Activated CD8-positive, alpha-beta T cell treated with anti-CD3 and anti-CD28 coated beads for 36 hours (primary cell): ENCODE data around the gene FARP2. TPM values are rescaled to one million over a fixed set of nuclear protein-coding genes. Genes with fewer than 3 reads are reported as not detected.
A peak's percentile ranks its signal among the peaks of the same experiment; 100 is the strongest.

ENCODE experiments used
- ATAC-seq: fragments of 200-7000 bp; cut with Tn5 transposase; one replicate; pipeline ENCODE4 v1.10.0; 2021; ENCODE audit warnings: mild to moderate bottlenecking, moderate library complexity
- CTCF ChIA-PET: fragments of 350-600 bp; sonication (Branson Sonifier 250); formaldehyde crosslinking; loops from one replicate; lab custom pipeline; 2021; ENCODE audit warnings: antibody characterized with exemption; lab: Charles Lee
- POLR2A ChIA-PET: fragments of 350-600 bp; sonication (Branson Sonifier 250); formaldehyde crosslinking; loops from one replicate; lab custom pipeline; 2021; ENCODE audit warnings: antibody characterized with exemption; lab: Charles Lee
- DNase-seq: peaks from one replicate; pipeline ENCODE4 v3.0.0-alpha.2; 2020
- H3K27ac Mint-ChIP-seq: one replicate; pipeline ENCODE4 v1.8.0; 2021; ENCODE audit warnings: mild to moderate bottlenecking, mixed read lengths
- H3K27me3 Mint-ChIP-seq: one replicate; pipeline ENCODE4 v1.8.0; 2021; ENCODE audit warnings: mixed read lengths
- H3K36me3 Mint-ChIP-seq: one replicate; pipeline ENCODE4 v1.8.0; 2021; ENCODE audit warnings: low read depth, mixed read lengths
- H3K4me1 Mint-ChIP-seq: one replicate; pipeline ENCODE4 v1.8.0; 2021; ENCODE audit warnings: low read depth, mixed read lengths
- H3K4me3 Mint-ChIP-seq: one replicate; pipeline ENCODE4 v1.8.0; 2021; ENCODE audit warnings: mild to moderate bottlenecking, moderate library complexity, mixed read lengths
- H3K9me3 Mint-ChIP-seq: one replicate; pipeline ENCODE4 v1.8.0; 2021; ENCODE audit warnings: mixed read lengths
- CTCF ChIP-seq: fragments of 200-600 bp; IDR thresholded peaks from one replicate; pipeline ENCODE4 v1.8.0; 2022; ENCODE audit warnings: antibody characterized with exemption, mild to moderate bottlenecking
- intact Hi-C: fragments of 100-400 bp; cut with micrococcal nuclease; formaldehyde crosslinking; loops from one replicate; pipeline ENCODE4 v1.10.0; 2022
- total RNA-seq, 2 experiments: library from RNA; stranded (reverse); gene quantifications; one replicate each; pipeline ENCODE4 v1.2.3, GENCODE V29; 2021

FARP2 gene
- 10 to 100 TPM; 31.9 to 32.8 TPM for total RNA-seq

DNA sequence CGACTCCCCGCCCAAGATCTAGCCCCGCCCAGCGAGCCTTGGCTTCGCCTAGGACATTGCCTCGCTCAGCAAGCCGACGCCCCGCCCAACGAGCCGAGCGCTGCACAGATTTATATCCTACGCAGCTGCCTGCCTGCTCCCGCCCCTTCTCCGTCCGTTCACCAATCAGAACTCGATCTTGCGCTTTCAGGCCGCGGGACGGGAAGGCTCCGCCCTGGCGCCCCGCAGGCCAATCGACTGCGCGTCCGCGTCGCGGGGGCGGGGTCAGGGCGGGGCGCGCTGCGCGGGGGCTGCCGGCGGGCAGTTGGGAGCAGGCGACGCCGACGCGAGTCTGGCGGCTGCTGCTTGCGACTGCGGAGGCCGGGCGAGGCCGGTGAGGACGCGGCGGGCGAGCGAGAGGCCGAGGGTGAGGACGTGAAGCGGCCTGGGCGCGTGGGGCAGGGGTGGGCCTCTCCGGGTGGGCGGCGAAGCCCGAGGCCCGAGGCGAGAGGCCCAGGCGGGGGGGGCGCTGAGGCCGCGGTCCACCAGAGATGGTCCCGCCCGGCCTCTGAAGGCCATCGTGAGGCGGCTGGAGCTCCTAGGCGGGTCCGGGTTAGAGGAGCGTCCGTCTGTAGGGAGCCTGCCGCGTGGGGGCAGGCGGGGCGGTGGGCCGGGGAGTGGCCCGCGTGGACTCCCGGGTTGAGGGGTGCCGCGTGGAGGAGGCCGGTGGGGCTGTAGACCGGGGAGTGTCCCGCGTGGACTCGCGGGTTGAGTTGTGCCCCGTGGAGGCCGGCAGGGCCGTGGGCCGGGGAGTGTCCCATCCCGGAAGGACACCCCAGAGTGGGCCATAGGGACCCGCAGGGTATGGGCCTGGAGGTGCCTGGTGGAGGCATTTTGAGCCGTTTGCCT lies at the start of gene FARP2:
FARP2 (plus strand) TSS at position 303 of the 888 bp plus-strand sequence. CDS start 16,823 bp downstream, outside the sequence.
- Mint-ChIP-seq H3K36me3 (peaks cover 20% of the 10 kb centered on the region), H3K27ac (peak within 1 kb of the TSS; percentile 86), H3K9me3 (no peaks in the 10 kb centered on the region), H3K4me3 (peak within 1 kb of the TSS; percentile 72), H3K27me3 (no peaks in the 10 kb centered on the region), H3K4me1 (peaks cover 22% of the 10 kb centered on the region)
- intact Hi-C loops: no loop called here
- no peak for TF ChIP-seq CTCF
- ATAC-seq (peak; percentile 96), DNase-seq (peak; percentile 99)
- CTCF ChIA-PET: no interaction called here
- POLR2A ChIA-PET: interaction anchor here (0.6 kb wide), 1 partner anchor 41 kb away, joined by 4 read pairs; the partner anchor contains the start of gene HDLBP

- ChIA-PET POLR2A (interaction anchor here (1.0 kb wide), 1 partner anchor 30 kb away, joined by 3 read pairs; no protein-coding TSS in a partner anchor), CTCF (no interaction called here)
- ATAC-seq: no peak
- no peak for DNase-seq
- H3K9me3 Mint-ChIP-seq: no peaks in the 10 kb centered on the region
- peaks cover 73% of the 10 kb centered on the region for H3K4me1 Mint-ChIP-seq
- no peak overlapping the region for H3K27ac Mint-ChIP-seq
- H3K4me3 Mint-ChIP-seq: no peak overlapping the region
- H3K27me3 Mint-ChIP-seq: no peaks in the 10 kb centered on the region
- intact Hi-C loops: no loop called here
- TF ChIP-seq CTCF: no peak
- H3K36me3 Mint-ChIP-seq: peaks cover 5% of the 10 kb centered on the region
Observed at GRCh38 chr2:241307055-241307454, 49.0 kb upstream of the FARP2 start.

DNA sequence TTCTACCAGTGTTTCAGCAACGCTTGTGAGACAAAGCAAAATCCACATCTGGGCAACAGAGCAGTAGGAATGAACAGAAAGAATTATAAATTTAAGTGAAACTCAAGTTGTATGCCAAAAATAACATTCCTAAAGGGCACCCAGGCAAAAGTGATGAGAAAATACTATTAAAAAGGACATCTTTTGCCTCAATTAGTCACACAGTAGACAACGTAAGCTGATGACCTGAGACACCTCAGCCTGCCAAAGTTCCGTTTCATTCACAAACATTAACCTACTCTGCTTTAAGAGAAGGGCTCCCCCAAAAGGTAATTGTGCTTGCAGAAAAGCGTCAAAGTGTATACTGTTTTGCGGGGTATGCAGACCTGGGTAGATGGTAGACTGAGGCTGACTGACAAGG lies 47.8 kb upstream of the FARP2 start:
- ChIA-PET CTCF (no interaction called here), POLR2A (no interaction called here)
- Mint-ChIP-seq H3K27me3 (no peaks in the 10 kb centered on the region), H3K4me1 (peaks cover 76% of the 10 kb centered on the region), H3K36me3 (peaks cover 12% of the 10 kb centered on the region), H3K4me3 (no peak overlapping the region), H3K27ac (peak overlapping the region; percentile 52), H3K9me3 (no peaks in the 10 kb centered on the region)
- TF ChIP-seq CTCF: no peak
- intact Hi-C loops: no loop called here
- no peak for DNase-seq
- no peak for ATAC-seq

DNA sequence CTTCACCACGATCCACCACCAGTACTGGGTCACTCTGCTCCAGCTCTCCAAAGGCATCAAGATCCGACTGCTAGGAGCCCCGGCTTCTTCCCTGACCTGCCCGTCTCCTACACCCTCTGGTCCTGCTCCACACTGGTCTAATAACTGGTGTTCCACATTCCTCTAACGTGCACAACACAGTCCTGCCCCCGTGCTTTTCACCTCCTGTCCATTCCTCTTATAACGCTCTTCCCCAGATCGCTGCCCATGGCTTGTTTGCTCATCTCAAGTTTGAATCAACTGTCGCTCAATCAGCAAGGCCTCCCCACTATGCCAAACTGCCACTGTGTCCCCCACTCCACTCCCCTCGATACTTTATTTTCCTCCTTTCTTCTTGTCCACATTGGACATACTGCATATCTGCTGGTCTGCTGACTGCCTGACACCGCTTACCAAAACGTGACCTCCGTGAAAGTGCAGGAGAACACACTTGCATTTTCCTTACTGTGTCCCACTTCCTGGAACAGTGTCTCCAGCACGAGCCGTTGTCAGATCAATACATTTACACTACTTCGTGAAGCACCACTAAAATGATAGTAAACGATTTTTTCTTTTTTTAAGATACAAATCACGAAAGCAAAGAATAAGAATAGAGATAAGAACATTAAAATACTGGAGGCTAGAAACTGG lies 47.1 kb upstream of the FARP2 start:
- H3K27me3 Mint-ChIP-seq: no peaks in the 10 kb centered on the region
- ChIA-PET POLR2A (no interaction called here), CTCF (interaction anchor here (1.4 kb wide), 1 partner anchor 231 kb away, joined by 5 read pairs; no protein-coding TSS in a partner anchor)
- peaks cover 77% of the 10 kb centered on the region for H3K4me1 Mint-ChIP-seq
- intact Hi-C loops: no loop called here
- H3K27ac Mint-ChIP-seq: peak overlapping the region; percentile 90
- ATAC-seq (no peak), DNase-seq (no peak)
- H3K4me3 Mint-ChIP-seq: no peak overlapping the region
- TF ChIP-seq CTCF: no peak
- no peaks in the 10 kb centered on the region for H3K9me3 Mint-ChIP-seq
- peaks cover 14% of the 10 kb centered on the region for H3K36me3 Mint-ChIP-seq
